Endothelial cell of umbilical vein (primary cell): ENCODE data around the gene ADARB2. TPM values are rescaled to one million over a fixed set of nuclear protein-coding genes. Genes with fewer than 3 reads are reported as not detected.

Experiments
- BruUV-seq: library from RNA; stranded (reverse); fragments of 400-500 nt; replicated peaks from 2 replicates; lab custom pipeline; 2021; lab: Mats Ljungman, UMichigan
- CTCF ChIA-PET: fragments of 300-600, 350-600 bp; sonication (Branson Sonifier 250); formaldehyde crosslinking; loops from one replicate; lab custom pipeline; 2021; ENCODE audit warnings: antibody characterized with exemption, inconsistent platforms; lab: Charles Lee
- POLR2A ChIA-PET: fragments of 300-600, 350-600 bp; sonication (Branson Sonifier 250); formaldehyde crosslinking; loops from one replicate; lab custom pipeline; 2021; ENCODE audit warnings: antibody characterized with exemption, inconsistent platforms; lab: Charles Lee
- DNase-seq: peaks from one replicate; pipeline ENCODE4 v3.0.0-alpha.2; 2011; ENCODE audit warnings: low read depth, low spot score
- FAIRE-seq: peaks from 2 replicates; lab custom pipeline; 2011; peaks lifted over from hg19 to GRCh38; lab: Jason Lieb, UNC
- H2AFZ ChIP-seq: 2 replicates; pipeline ENCODE4 v1.6.0; 2012; ENCODE audit warnings: low read depth, low read length, control low read depth, inconsistent platforms
- H3K27ac ChIP-seq: 2 replicates; pipeline ENCODE4 v1.5.1; 2011; ENCODE audit warnings: low read depth, mild to moderate bottlenecking, control low read depth, low read length, moderate library complexity; ENCODE audit not compliant: insufficient read depth
- H3K27me3 ChIP-seq, 2 experiments: 2 replicates each; pipeline versions ENCODE4 v1.6.0 to v1.6.1; 2011; ENCODE audit warnings: low read length in 2 of 2, mixed read lengths in 1 of 2; ENCODE audit not compliant: control insufficient read depth in 2 of 2, insufficient read depth in 2 of 2
- H3K36me3 ChIP-seq, 2 experiments: 2 replicates in 1 of 2; 3 replicates in 1 of 2; pipeline ENCODE4 v1.5.1; 2011; ENCODE audit warnings: low read length in 2 of 2, mild to moderate bottlenecking in 1 of 2, moderate library complexity in 1 of 2; ENCODE audit not compliant: control insufficient read depth in 2 of 2, insufficient read depth in 2 of 2; ENCODE audit errors: extremely low read depth in 1 of 2
- H3K4me1 ChIP-seq: 3 replicates; pipeline ENCODE4 v1.5.1; 2011; ENCODE audit warnings: mild to moderate bottlenecking, low read length; ENCODE audit not compliant: control insufficient read depth, insufficient read depth; ENCODE audit errors: extremely low read depth
- H3K4me2 ChIP-seq: 2 replicates; pipeline ENCODE4 v1.6.1; 2011; ENCODE audit warnings: low read length, control low read depth, mixed read lengths; ENCODE audit not compliant: insufficient read depth
- H3K4me3 ChIP-seq, 3 experiments: fragments of 200-600 bp in 1 of 3; sonication (generic), shearing (Covaris generic) in 1 of 3; replicated peaks in 1 of 3; 2 replicates each; pipeline ENCODE4 v1.5.1; 2011 to 2016; ENCODE audit warnings: control low read depth in 3 of 3, low read length in 3 of 3, mild to moderate bottlenecking in 2 of 3, inconsistent platforms in 1 of 3, low read depth in 1 of 3, moderate library complexity in 1 of 3; ENCODE audit not compliant: insufficient read depth in 1 of 3
- H3K79me2 ChIP-seq: 2 replicates; pipeline ENCODE4 v1.6.0; 2012; ENCODE audit warnings: low read length, inconsistent platforms; ENCODE audit not compliant: control insufficient read depth, insufficient read depth
- H3K9ac ChIP-seq: replicated peaks from 2 replicates; pipeline ENCODE3; 2011; ENCODE audit warnings: low read length, control low read depth; ENCODE audit not compliant: insufficient read depth; ENCODE audit errors: extremely low read depth
- H3K9me1 ChIP-seq: replicated peaks from 3 replicates; pipeline ENCODE4 v1.6.0; 2011; ENCODE audit warnings: mild to moderate bottlenecking, low read length; ENCODE audit not compliant: control insufficient read depth, insufficient read depth; ENCODE audit errors: extremely low read depth
- H3K9me3 ChIP-seq: replicated peaks from 2 replicates; pipeline ENCODE4 v1.5.1; 2012; ENCODE audit warnings: low read length, inconsistent platforms; ENCODE audit not compliant: control insufficient read depth, insufficient read depth
- H4K20me1 ChIP-seq: replicated peaks from 2 replicates; pipeline ENCODE3; 2011; ENCODE audit warnings: mild to moderate bottlenecking, low read length; ENCODE audit not compliant: control insufficient read depth, insufficient read depth; ENCODE audit errors: extremely low read depth
- CTCF ChIP-seq, 2 donors: IDR thresholded peaks; 1 replicate in 1 of 2; 2 replicates in 1 of 2; pipeline ENCODE4 v1.5.1; 2011; ENCODE audit warnings: low read length in 2 of 2, mild to moderate bottlenecking in 2 of 2, moderate library complexity in 2 of 2, control low read depth in 1 of 2, inconsistent platforms in 1 of 2, low read depth in 1 of 2; ENCODE audit not compliant: insufficient read depth in 1 of 2; ENCODE audit errors: extremely low read depth in 1 of 2
- EZH2 ChIP-seq: IDR thresholded peaks from 2 replicates; pipeline ENCODE4 v1.6.1; 2012; ENCODE audit warnings: borderline replicate concordance, low read depth, mild to moderate bottlenecking, moderate library complexity, low read length, inconsistent platforms; ENCODE audit not compliant: severe bottlenecking
- FOS ChIP-seq: IDR thresholded peaks from 2 replicates; pipeline ENCODE4 v1.6.1; 2011; ENCODE audit warnings: mild to moderate bottlenecking, low read length, moderate library complexity, borderline replicate concordance; ENCODE audit not compliant: insufficient read depth
- GATA2 ChIP-seq: IDR thresholded peaks from 2 replicates; pipeline ENCODE4 v1.7.0; 2011; ENCODE audit warnings: low read depth, mild to moderate bottlenecking, moderate library complexity, mixed read lengths, low read length; ENCODE audit not compliant: insufficient read length, insufficient read depth
- JUN ChIP-seq: IDR thresholded peaks from 2 replicates; pipeline ENCODE4 v1.6.1; 2011; ENCODE audit warnings: borderline replicate concordance, low read depth; ENCODE audit not compliant: insufficient read length, insufficient read depth
- MAX ChIP-seq: IDR thresholded peaks from 2 replicates; pipeline ENCODE4 v1.6.1; 2011; ENCODE audit not compliant: insufficient read depth, insufficient read length
- MYC ChIP-seq: IDR thresholded peaks from one replicate; pipeline ENCODE4 v1.6.1; 2011; ENCODE audit warnings: mild to moderate bottlenecking, low read depth, low read length
- POLR2A ChIP-seq: IDR thresholded peaks from 2 replicates; pipeline ENCODE4 v1.6.1; 2012; ENCODE audit warnings: low read depth, mild to moderate bottlenecking, control low read depth, low read length
- POLR2AphosphoS5 ChIP-seq: IDR thresholded peaks from 2 replicates; pipeline ENCODE4 v1.6.1; 2012; ENCODE audit warnings: low read depth, mild to moderate bottlenecking, control low read depth, low read length, moderate library complexity; ENCODE audit not compliant: insufficient read depth
- dilution Hi-C: fragments of 300-500 bp; cut with MboI; formaldehyde crosslinking; loops from one replicate; pipeline ENCODE4 v1.15.0; 2019; ENCODE audit warnings: low sequenced_read_pairs; ENCODE audit not compliant: extremely low pct_ligation_motif_present
- intact Hi-C: fragments of 100-400 bp; cut with micrococcal nuclease; formaldehyde crosslinking; loops from one replicate; pipeline ENCODE4 v1.10.0; 2022
- polyA plus RNA-seq, 4 experiments: library from polyadenylated mRNA; depleted of rRNA in 3 of 4; stranded (reverse) in 3 of 4; unstranded in 1 of 4; fragments of >200 nt; gene quantifications; 2 replicates each; pipeline versions ENCODE4 v1.2.1 to v1.2.3, GENCODE V29; 2011 to 2012; ENCODE audit warnings: missing spikeins in 1 of 4
- total RNA-seq: library from RNA; stranded (reverse); gene quantifications from 2 replicates; pipeline ENCODE4 v1.2.3, GENCODE V29; 2021

ADARB2 gene
- total and polyA plus RNA-seq, 2 donors (not counting 3 experiments of a cell fraction or from before 2014, with no cell fraction given): not detected

- Histone ChIP-seq H3K4me3 (no peak overlapping the region), H3K4me1 (no peaks in the 10 kb centered on the region), H3K79me2 (no peaks in the 10 kb centered on the region), H3K27ac (no peak overlapping the region), H3K9ac (no peak overlapping the region), H3K4me2 (no peak overlapping the region), H2AFZ (no peak overlapping the region), H3K9me3 (peaks cover 4% of the 10 kb centered on the region), H3K36me3 (no peaks in the 10 kb centered on the region), H3K27me3 (no peaks in the 10 kb centered on the region), H4K20me1 (no peaks in the 10 kb centered on the region), H3K9me1 (no peaks in the 10 kb centered on the region)
- FAIRE-seq (no peak), DNase-seq (no peak)
- BruUV-seq: no TSS peak
- TF ChIP-seq JUN (no peak), POLR2AphosphoS5 (no peak)
- intact Hi-C loops: no loop called here
- POLR2A ChIA-PET: no interaction called here
- dilution Hi-C loops: no loop called here
- CTCF ChIA-PET: no interaction called here
Observed at GRCh38 chr10:1567152-1567551, 170.2 kb downstream of the ADARB2 start.

- Histone ChIP-seq H4K20me1 (no peaks in the 10 kb centered on the region), H3K27me3 (no peaks in the 10 kb centered on the region), H3K9me1 (no peaks in the 10 kb centered on the region), H3K9me3 (peaks cover 4% of the 10 kb centered on the region), H3K36me3 (no peaks in the 10 kb centered on the region), H3K79me2 (no peaks in the 10 kb centered on the region), H3K9ac (no peak overlapping the region), H3K27ac (no peak overlapping the region), H3K4me2 (no peak overlapping the region), H3K4me1 (no peaks in the 10 kb centered on the region), H3K4me3 (no peak overlapping the region), H2AFZ (no peak overlapping the region)
- no TSS peak for BruUV-seq
- POLR2A ChIA-PET: no interaction called here
- CTCF ChIA-PET: no interaction called here
- DNase-seq (no peak), FAIRE-seq (no peak)
- no peak for TF ChIP-seq MAX
- no peak for TF ChIP-seq MYC
- no peak for TF ChIP-seq FOS
- no peak for TF ChIP-seq POLR2A
- no peak for TF ChIP-seq GATA2
- no peak for TF ChIP-seq POLR2AphosphoS5
- TF ChIP-seq EZH2: no peak
- TF ChIP-seq CTCF (IDR thresholded peaks at IDR 0.05; ENCODE audit: extremely low read depth in 1 of 2, insufficient read depth in 1 of 2, low read depth in 1 of 2, low read length in 2 of 2): no peak
- TF ChIP-seq JUN: no peak
- dilution Hi-C loops: no loop called here
- intact Hi-C loops: no loop called here
Observed at GRCh38 chr10:1564791-1565190, 172.5 kb downstream of the ADARB2 start.
